ENCODE measurements around the gene PORCN. TPM values are rescaled to one million over a fixed set of nuclear protein-coding genes. Genes with fewer than 3 reads are reported as not detected.

PORCN gene
- total RNA-seq, 4 donors from 2014 or later: 8.4 to 16.9 (median 14.1) TPM

DNA sequence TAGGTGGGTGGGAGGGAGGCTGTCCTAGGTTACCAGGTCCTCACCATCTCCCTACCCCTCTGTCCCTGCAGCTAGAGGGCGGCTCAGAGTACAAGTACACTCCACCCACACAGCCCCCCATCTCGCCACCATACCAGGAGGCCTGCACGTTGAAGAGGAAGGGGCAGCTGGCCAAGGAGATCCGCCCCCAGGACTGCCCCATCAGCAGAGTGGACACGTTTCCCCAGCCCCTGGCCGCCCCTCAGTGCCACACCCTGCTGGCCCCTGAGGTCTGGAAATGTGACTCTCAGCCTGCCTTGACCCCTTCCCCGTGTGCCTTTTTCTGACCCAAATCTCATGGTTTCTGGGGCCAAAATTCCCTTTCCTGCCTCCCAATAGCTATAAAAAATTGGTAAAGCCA lies 26.3 kb upstream of the PORCN start:
- TF ChIP-seq, protein P1, sequence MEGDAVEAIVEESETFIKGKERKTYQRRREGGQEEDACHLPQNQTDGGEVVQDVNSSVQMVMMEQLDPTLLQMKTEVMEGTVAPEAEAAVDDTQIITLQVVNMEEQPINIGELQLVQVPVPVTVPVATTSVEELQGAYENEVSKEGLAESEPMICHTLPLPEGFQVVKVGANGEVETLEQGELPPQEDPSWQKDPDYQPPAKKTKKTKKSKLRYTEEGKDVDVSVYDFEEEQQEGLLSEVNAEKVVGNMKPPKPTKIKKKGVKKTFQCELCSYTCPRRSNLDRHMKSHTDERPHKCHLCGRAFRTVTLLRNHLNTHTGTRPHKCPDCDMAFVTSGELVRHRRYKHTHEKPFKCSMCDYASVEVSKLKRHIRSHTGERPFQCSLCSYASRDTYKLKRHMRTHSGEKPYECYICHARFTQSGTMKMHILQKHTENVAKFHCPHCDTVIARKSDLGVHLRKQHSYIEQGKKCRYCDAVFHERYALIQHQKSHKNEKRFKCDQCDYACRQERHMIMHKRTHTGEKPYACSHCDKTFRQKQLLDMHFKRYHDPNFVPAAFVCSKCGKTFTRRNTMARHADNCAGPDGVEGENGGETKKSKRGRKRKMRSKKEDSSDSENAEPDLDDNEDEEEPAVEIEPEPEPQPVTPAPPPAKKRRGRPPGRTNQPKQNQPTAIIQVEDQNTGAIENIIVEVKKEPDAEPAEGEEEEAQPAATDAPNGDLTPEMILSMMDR (IDR thresholded peaks at IDR 0.05): no peak
- no peak for DNase-seq (ENCODE audit: low spot score)
- no peak for ATAC-seq (ENCODE audit: low FRiP score)

- TF ChIP-seq, protein P1 (IDR thresholded peaks at IDR 0.05): no peak
- ATAC-seq (ENCODE audit: low FRiP score) (no peak), DNase-seq (ENCODE audit: low spot score) (no peak)
Observed at GRCh38 chrX:48487362-48487798, 21.4 kb upstream of the PORCN start.

DNA sequence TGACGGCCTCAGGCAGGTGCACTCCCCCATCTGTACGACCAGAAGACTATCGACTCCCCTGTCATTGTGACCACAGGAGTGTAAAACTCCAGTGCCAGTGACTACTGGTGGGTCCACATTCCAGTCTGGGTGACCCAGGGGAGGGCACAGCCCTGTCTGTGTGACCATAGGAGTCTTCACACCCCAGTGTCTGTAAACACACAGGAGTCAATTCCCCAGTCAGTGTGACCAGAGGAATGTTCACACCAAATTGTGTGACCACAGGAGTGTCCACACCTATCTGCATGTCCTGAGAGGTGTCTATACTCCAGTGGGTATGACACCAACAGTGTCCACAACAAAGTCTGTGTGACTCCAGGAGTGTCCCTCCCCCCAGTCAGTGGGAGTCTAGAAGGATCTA lies 20.8 kb upstream of the PORCN start:
- DNase-seq (ENCODE audit: low spot score): no peak
- ATAC-seq (ENCODE audit: low FRiP score): no peak
- TF ChIP-seq, protein P1 (IDR thresholded peaks at IDR 0.05): no peak

DNA sequence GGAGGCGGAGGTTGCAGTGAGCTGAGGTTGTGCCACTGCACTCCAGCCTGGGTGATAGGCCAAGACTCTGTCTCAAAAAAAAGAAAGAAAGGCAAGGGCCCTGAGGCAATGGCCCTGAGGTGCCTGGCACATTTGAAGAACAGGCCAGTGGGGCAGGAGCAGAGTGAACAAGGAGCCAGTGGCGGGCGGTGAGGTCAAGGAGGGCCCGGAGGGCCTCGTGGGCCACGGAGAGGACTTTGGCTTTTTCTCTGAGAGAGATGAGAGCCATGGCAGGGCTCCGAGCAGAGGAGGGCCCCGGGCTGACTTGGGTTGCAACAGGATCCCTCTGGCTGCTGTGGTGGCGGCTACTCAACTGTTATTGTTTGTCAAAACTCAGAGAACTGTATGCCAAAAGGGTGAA lies 19.5 kb upstream of the PORCN start:
- TF ChIP-seq, protein P1 (IDR thresholded peaks at IDR 0.05): no peak
- no peak for DNase-seq (ENCODE audit: low spot score)
- ATAC-seq (ENCODE audit: low FRiP score): no peak

GRCh38 chrX:48489892-48490291 lies 18.9 kb upstream of the PORCN start:
- ATAC-seq (ENCODE audit: low FRiP score): no peak
- no peak for DNase-seq (ENCODE audit: low spot score)

GRCh38 chrX:48490661-48491060 lies 18.1 kb upstream of the PORCN start:
- ATAC-seq (ENCODE audit: low FRiP score) (no peak), DNase-seq (ENCODE audit: low spot score) (no peak)
- TF ChIP-seq, protein P1 (IDR thresholded peaks at IDR 0.05): no peak

More at GRCh38 chrX:48489892-48490291, 18.9 kb upstream of the PORCN start:
- TF ChIP-seq, protein P1 (IDR thresholded peaks at IDR 0.05): no peak

DNA sequence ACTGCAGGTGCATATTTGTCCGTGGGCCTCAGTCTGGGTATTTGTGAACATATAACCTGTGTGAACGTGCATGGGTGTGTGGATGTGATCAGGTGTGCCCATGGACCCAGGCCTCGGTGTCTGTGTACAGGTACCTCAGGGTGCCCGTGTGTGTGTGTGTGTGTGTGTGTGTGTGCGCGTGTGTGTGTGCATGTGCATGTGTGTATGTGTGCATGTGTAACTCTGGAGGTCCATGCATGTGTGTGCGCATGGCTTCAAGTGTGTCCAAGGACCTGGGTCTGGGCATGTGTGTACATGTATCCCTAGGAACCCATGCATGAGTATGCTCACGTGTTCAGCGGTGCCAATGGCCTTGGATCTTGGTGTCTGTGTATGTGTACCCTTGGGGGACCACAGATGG lies 17.0 kb upstream of the PORCN start:
- TF ChIP-seq, protein P1 (IDR thresholded peaks at IDR 0.05): no peak
- no peak for ATAC-seq (ENCODE audit: low FRiP score)
- no peak for DNase-seq (ENCODE audit: low spot score)
